IPS DF 6.9 (cell line): ENCODE results near the gene STAC3.

Experiments used
- DNase-seq: peaks from one replicate; pipeline ENCODE4 v3.0.0-alpha.2; 2013; ENCODE audit warnings: low read depth, low spot score
- H3K27ac ChIP-seq: one replicate; pipeline ENCODE4 v1.5.1; 2013; ENCODE audit warnings: low read length, control low read depth
- H3K27me3 ChIP-seq: 2 replicates; pipeline ENCODE4 v1.6.1; 2013; ENCODE audit warnings: mild to moderate bottlenecking, low read length; ENCODE audit not compliant: control insufficient read depth, insufficient read depth
- H3K36me3 ChIP-seq: 2 replicates; pipeline ENCODE4 v1.6.1; 2013; ENCODE audit warnings: low read length; ENCODE audit not compliant: control insufficient read depth, insufficient read depth
- H3K4me1 ChIP-seq: 2 replicates; pipeline ENCODE4 v1.6.1; 2013; ENCODE audit warnings: low read length; ENCODE audit not compliant: control insufficient read depth, insufficient read depth
- H3K4me3 ChIP-seq: 2 replicates; pipeline ENCODE4 v1.5.1; 2013; ENCODE audit warnings: mild to moderate bottlenecking, low read length
- H3K9me3 ChIP-seq: 2 replicates; pipeline ENCODE4 v1.6.1; 2013; ENCODE audit warnings: low read length, inconsistent platforms; ENCODE audit not compliant: control insufficient read depth, insufficient read depth
- WGBS: extraction: QIAGEN DNeasy Blood & Tissue Kit; methylation state at CpG from one replicate; pipeline ENCODE4 v1.1.7; 2013; ENCODE audit warnings: mixed read lengths, missing lambda C conversion rate; ENCODE audit not compliant: insufficient read length, insufficient coverage; 5-methylcytosine and 5-hydroxymethylcytosine counted together

The STAC3 gene

GRCh38 chr12:57222286-57223190 is 28.4 kb downstream of the STAC3 start:
- Histone ChIP-seq H3K27ac (no peak overlapping the region), H3K4me3 (no peak overlapping the region), H3K4me1 (peaks cover 15% of the 10 kb centered on the region), H3K27me3 (peaks cover 86% of the 10 kb centered on the region), H3K36me3 (no peaks in the 10 kb centered on the region), H3K9me3 (no peaks in the 10 kb centered on the region)
- no CpG with 5 or more reads among the region's 13 CpGs for WGBS
- DNase-seq: no peak

- WGBS: no CpG with 5 or more reads among the region's 24 CpGs
- DNase-seq: no peak
- Histone ChIP-seq H3K27me3 (peaks cover 87% of the 10 kb centered on the region), H3K36me3 (no peaks in the 10 kb centered on the region), H3K9me3 (no peaks in the 10 kb centered on the region), H3K4me3 (no peak overlapping the region), H3K27ac (no peak overlapping the region), H3K4me1 (peaks cover 16% of the 10 kb centered on the region)
These were observed 29.6 kb downstream of the STAC3 start for GRCh38 chr12:57221169-57221917.

GRCh38 chr12:57220770-57221168 is 30.2 kb downstream of the STAC3 start:
- H3K27me3 ChIP-seq: peaks cover 86% of the 10 kb centered on the region
- no peak overlapping the region for H3K4me3 ChIP-seq
- no peak overlapping the region for H3K27ac ChIP-seq
- no peak for DNase-seq
- peaks cover 14% of the 10 kb centered on the region for H3K4me1 ChIP-seq
- WGBS: no CpG with 5 or more reads among the region's 1 CpG
- no peaks in the 10 kb centered on the region for H3K9me3 ChIP-seq
- H3K36me3 ChIP-seq: no peaks in the 10 kb centered on the region

GRCh38 chr12:57219993-57220754 is 30.8 kb downstream of the STAC3 start:
- Histone ChIP-seq H3K27me3 (peaks cover 86% of the 10 kb centered on the region), H3K27ac (no peak overlapping the region), H3K4me3 (no peak overlapping the region), H3K9me3 (no peaks in the 10 kb centered on the region), H3K36me3 (no peaks in the 10 kb centered on the region), H3K4me1 (peaks cover 16% of the 10 kb centered on the region)
- no CpG with 5 or more reads among the region's 38 CpGs for WGBS
- DNase-seq: no peak

GRCh38 chr12:57219205-57219992 is 31.6 kb downstream of the STAC3 start:
- H3K4me3 ChIP-seq: no peak overlapping the region
- WGBS: no CpG with 5 or more reads among the region's 14 CpGs
- peaks cover 87% of the 10 kb centered on the region for H3K27me3 ChIP-seq
- no peak for DNase-seq
- no peaks in the 10 kb centered on the region for H3K36me3 ChIP-seq
- no peaks in the 10 kb centered on the region for H3K9me3 ChIP-seq
- no peak overlapping the region for H3K27ac ChIP-seq
- peaks cover 19% of the 10 kb centered on the region for H3K4me1 ChIP-seq

- Histone ChIP-seq H3K36me3 (no peaks in the 10 kb centered on the region), H3K27me3 (peaks cover 77% of the 10 kb centered on the region), H3K4me1 (peaks cover 24% of the 10 kb centered on the region), H3K27ac (no peak overlapping the region), H3K9me3 (no peaks in the 10 kb centered on the region), H3K4me3 (no peak overlapping the region)
- WGBS: no CpG with 5 or more reads among the region's 5 CpGs
- DNase-seq: no peak
These were observed 32.7 kb downstream of the STAC3 start for GRCh38 chr12:57218030-57218853.

- no peaks in the 10 kb centered on the region for H3K9me3 ChIP-seq
- H3K27ac ChIP-seq: no peak overlapping the region
- no CpG with 5 or more reads among the region's 63 CpGs for WGBS
- no peak for DNase-seq
- peak overlapping the region; percentile 19; the same call in 1 of the 2 replicates for H3K4me3 ChIP-seq
- peaks cover 67% of the 10 kb centered on the region for H3K27me3 ChIP-seq
- peaks cover 1% of the 10 kb centered on the region for H3K36me3 ChIP-seq
- H3K4me1 ChIP-seq: peaks cover 24% of the 10 kb centered on the region
These were observed 33.8 kb downstream of the STAC3 start for GRCh38 chr12:57216921-57217879.

GRCh38 chr12:57216014-57216911 is 34.7 kb downstream of the STAC3 start, which contains the start of gene NXPH4:
TSS of gene NXPH4 (plus strand) at chr12:57216794. CDS start at chr12:57216970, 176 bp downstream.
- Histone ChIP-seq H3K27me3 (peaks cover 58% of the 10 kb centered on the region), H3K9me3 (no peaks in the 10 kb centered on the region), H3K27ac (no peak within 1 kb of the TSS), H3K36me3 (peaks cover 6% of the 10 kb centered on the region), H3K4me1 (peaks cover 21% of the 10 kb centered on the region), H3K4me3 (peak within 1 kb of the TSS; percentile 30; the same call in 1 of the 2 replicates)
- DNase-seq: no peak
- no CpG with 5 or more reads among the region's 102 CpGs for WGBS
